ENCODE data around the gene MCL1. TPM values are rescaled to one million over a fixed set of nuclear protein-coding genes. Genes with fewer than 3 reads are reported as not detected.

Gene MCL1
- total and polyA plus RNA-seq, 2 of the 13 experiments (the other 11 are each of a cell fraction or from before 2014, with no cell fraction given): 69.5 to 125 TPM

GRCh38 chr1:150561254-150561973 lies 18.0 kb downstream of the MCL1 start (continued):
- 0 out of 2 replicates have a peak, but pooled peaks have one; percentile 17 for TF ChIP-seq ZMAT3 (CRISPR knock-in tag; conservative IDR thresholded peaks at IDR 0.05)
- TF ChIP-seq MAZ (IDR thresholded peaks at IDR 0.05; ENCODE audit: borderline replicate concordance, low read depth, low read length): peak; percentile 71
- no peak for TF ChIP-seq MAZ (CRISPR knock-in tag; IDR thresholded peaks at IDR 0.05; ENCODE audit: low read depth)
- TF ChIP-seq, protein P1, sequence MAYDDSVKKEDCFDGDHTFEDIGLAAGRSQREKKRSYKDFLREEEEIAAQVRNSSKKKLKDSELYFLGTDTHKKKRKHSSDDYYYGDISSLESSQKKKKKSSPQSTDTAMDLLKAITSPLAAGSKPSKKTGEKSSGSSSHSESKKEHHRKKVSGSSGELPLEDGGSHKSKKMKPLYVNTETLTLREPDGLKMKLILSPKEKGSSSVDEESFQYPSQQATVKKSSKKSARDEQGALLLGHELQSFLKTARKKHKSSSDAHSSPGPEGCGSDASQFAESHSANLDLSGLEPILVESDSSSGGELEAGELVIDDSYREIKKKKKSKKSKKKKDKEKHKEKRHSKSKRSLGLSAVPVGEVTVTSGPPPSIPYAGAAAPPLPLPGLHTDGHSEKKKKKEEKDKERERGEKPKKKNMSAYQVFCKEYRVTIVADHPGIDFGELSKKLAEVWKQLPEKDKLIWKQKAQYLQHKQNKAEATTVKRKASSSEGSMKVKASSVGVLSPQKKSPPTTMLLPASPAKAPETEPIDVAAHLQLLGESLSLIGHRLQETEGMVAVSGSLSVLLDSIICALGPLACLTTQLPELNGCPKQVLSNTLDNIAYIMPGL (CRISPR knock-in tag; IDR thresholded peaks at IDR 0.05; ENCODE audit: borderline replicate concordance in 1 of 2, low read depth in 1 of 2): peak in 1 of 2 experiments; percentile 13; a peak in 3 of 4 replicates
- TF ChIP-seq ZNF747 (CRISPR knock-in tag; IDR thresholded peaks at IDR 0.05; ENCODE audit: borderline replicate concordance): no peak
- TF ChIP-seq LCORL (IDR thresholded peaks at IDR 0.05): no peak
- TF ChIP-seq LCORL (CRISPR knock-in tag; IDR thresholded peaks at IDR 0.05): peak; percentile 17; the same call in 1 of the 2 replicates
- peak; percentile 64; the same call in 1 of the 2 replicates for TF ChIP-seq THAP8 (CRISPR knock-in tag; IDR thresholded peaks at IDR 0.05; ENCODE audit: borderline replicate concordance)
- peak; percentile 36; the same call in 1 of the 2 replicates for TF ChIP-seq SIN3A (IDR thresholded peaks at IDR 0.05; ENCODE audit: borderline replicate concordance, low read depth, low read length)
- TF ChIP-seq FOSL2 (CRISPR knock-in tag; IDR thresholded peaks at IDR 0.05): peak; percentile 92
- TF ChIP-seq ZNF788 (CRISPR knock-in tag; IDR thresholded peaks at IDR 0.05; ENCODE audit: borderline replicate concordance): peak; percentile 20; the same call in 1 of the 2 replicates
- TF ChIP-seq ZNF292 (CRISPR knock-in tag; IDR thresholded peaks at IDR 0.05; ENCODE audit: borderline replicate concordance, low read depth): peak; percentile 58; the same call in 1 of the 2 replicates
- peak; percentile 39; the same call in 1 of the 2 replicates for TF ChIP-seq PRDM15 (CRISPR knock-in tag; IDR thresholded peaks at IDR 0.05)
- no peak for TF ChIP-seq JUN (CRISPR knock-in tag; IDR thresholded peaks at IDR 0.05)
- TF ChIP-seq TEAD2 (CRISPR knock-in tag; IDR thresholded peaks at IDR 0.05): no peak
- peak; percentile 80 for TF ChIP-seq U2AF1 (optimal IDR thresholded peaks at IDR 0.05; ENCODE audit: low read depth, low read length)
- TF ChIP-seq ZFP41 (CRISPR knock-in tag; IDR thresholded peaks at IDR 0.05; ENCODE audit: borderline replicate concordance): 0 out of 2 replicates have a peak, but pooled peaks have one; percentile 47
- no peak for TF ChIP-seq SOX6 (IDR thresholded peaks at IDR 0.05)
- TF ChIP-seq SOX6 (CRISPR knock-in tag; IDR thresholded peaks at IDR 0.05): 0 out of 2 replicates have a peak, but pooled peaks have one; percentile 35
- peak; percentile 67 for TF ChIP-seq SAP130 (CRISPR knock-in tag; IDR thresholded peaks at IDR 0.05; ENCODE audit: low read depth)
- TF ChIP-seq, protein P2, sequence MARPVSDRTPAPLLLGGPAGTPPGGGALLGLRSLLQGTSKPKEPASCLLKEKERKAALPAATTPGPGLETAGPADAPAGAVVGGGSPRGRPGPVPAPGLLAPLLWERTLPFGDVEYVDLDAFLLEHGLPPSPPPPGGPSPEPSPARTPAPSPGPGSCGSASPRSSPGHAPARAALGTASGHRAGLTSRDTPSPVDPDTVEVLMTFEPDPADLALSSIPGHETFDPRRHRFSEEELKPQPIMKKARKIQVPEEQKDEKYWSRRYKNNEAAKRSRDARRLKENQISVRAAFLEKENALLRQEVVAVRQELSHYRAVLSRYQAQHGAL (CRISPR knock-in tag; IDR thresholded peaks at IDR 0.05; ENCODE audit: not compliant biosample characterization): no peak
